Endometrium (tissue), 2 donors: ENCODE data around the gene PTBP2.
"Not testable (repeated sequence)": the region's sequence is repeated elsewhere in the genome, so short reads cannot be mapped to it uniquely, and the experiment has no call there.

Experiments used
- FAIRE-seq: peaks from 2 replicates; lab custom pipeline; 2012; peaks lifted over from hg19 to GRCh38; lab: Jason Lieb, UNC
- donor health status: control.
- donor health status: control.

The PTBP2 gene

DNA sequence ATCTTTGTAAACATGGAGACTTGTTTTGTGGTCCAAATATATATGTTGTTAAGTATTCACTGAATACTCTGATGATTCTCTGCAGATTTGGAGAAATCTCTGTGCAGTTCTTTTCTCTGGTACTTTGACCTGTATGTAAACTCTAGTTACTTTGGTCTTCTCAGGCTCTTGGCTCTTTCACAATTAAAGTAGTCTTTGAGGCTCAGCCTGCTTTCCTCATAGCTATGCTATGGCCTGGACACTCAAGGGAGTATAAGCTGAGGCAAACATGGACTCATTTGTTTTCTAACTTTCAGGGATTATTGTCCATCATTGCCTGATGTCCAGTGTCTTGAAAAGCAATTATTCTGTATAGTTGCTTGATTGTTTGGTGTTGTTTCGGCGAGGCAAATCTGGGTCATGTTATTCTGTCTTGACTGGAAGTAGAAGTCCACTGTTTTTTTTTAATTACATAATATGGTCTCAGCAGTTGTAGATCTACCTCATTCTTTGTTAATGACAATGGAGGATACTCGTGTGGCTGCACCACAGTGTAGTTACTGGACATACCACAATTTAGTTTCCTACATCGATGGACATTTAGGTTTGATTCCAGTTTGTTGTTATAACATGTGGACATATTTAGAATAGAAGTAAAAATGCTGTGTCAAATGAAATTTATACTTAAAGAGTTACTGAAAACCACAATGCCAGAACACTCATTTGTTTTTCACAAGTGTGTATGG lies 9.2 kb downstream of the PTBP2 start:
- no peak for FAIRE-seq

GRCh38 chr1:96741335-96741734 lies 19.8 kb downstream of the PTBP2 start:
- FAIRE-seq, result no peak

DNA sequence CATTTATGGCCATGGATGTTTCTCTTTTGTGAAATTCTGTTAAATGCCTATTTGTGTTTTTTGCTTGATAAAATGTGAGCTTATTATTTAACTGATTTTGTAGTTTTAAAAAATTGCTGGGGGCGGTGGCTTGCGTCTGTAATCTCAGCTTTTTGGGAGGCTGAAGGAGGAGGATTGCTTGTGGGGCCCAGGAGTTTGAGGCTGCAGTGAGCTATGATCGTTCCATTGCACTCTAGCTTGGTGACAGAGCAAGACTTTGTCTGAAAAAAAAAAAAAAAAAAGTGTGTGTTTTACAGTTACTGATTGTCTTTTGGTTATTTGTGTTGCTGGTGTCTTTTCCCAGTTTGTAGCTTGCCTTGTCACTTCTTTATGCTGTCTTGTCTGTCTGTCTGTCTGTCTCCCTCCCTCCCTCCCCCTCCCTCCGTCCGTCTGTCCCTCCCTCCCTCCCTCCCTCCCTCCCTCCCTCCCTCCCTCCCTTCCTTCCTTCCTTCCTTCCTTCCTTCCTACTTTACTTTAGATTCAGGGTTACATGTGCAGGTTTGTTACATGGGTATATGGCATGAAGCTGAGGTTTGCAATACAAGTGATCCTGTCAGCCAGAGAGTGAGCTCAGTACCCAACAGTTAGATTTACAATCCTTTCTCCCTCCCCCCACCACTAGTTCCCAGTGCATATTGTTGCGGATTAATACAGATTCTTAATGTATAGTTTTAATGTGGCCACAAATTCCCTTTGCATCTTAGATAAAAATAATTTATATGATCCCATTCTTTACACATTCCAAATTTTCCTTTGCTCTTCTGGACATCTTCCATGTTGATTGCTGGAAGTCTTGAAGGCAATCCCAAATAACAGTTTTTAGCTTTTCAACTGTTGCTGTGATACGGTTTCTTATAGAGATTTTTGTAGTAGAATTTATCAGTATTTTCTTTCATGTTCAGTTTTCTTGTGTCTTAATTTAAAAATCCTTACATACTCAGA lies 25.1 kb downstream of the PTBP2 start:
- FAIRE-seq, result no peak

DNA sequence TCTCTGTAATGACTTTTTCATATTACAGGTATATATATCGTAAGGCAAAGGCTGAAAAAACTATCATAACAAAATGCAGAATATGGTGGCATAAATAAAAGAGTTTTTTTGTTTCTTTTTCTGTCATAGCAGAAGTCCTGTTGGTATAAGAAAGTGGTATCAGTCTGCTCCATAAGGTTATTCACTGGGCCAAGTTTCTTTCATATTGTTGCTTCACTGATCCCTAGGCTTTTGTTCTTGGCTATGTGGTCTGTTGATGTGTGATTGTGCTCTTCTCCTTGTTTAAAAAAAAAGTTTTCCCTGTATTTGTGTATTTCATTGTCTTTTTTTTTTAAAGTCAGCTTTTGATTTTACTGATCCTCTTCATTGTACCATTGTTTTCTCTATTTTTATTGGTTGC lies 26.0 kb downstream of the PTBP2 start:
- no peak for FAIRE-seq

DNA sequence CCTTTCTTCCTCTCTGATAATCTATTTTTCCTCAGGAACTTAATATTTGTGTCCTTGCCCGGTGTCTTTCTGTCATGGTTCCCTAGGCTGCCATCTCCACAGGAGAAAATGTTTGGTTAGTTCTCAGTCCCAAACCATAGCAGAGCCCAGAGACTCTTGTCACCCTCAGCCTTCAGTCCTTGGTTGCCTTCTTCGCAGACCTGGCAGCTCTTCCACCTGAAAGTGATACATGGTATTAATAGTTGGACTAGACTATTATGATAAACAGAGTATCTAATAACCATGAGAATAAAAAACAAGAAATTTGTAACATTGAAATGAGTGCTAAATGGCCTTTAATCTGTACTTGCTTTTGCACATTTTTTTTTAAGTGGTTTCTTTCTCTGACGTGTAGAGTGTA lies 26.5 kb downstream of the PTBP2 start:
- no peak for FAIRE-seq

GRCh38 chr1:96749618-96750017 lies 28.0 kb downstream of the PTBP2 start:
- no peak for FAIRE-seq

GRCh38 chr1:96752394-96752793 lies 30.8 kb downstream of the PTBP2 start:
- no peak for FAIRE-seq

DNA sequence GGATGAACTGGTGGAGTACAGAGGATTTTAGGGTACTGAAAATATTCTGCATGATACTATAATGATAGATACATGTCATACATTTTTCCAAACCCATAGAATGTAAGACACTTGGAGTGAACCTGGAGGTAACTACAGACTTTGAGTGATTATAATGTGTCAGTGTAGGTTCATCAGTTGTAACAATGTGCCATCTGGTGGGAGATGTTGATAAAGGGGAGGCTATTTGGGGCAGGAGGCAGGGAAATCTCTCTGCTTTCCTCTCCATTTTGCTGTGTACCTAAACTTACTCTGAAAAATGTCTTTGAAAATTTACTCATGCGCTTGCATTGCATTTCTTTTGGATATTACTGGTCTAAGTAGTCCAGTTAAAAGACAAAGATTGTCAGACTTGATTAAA lies 35.2 kb downstream of the PTBP2 start:
- FAIRE-seq, result no peak

- not testable (repeated sequence) for FAIRE-seq
Measured at GRCh38 chr1:96762586-96762985, 41.0 kb downstream of the PTBP2 start.

- FAIRE-seq, result no peak
Measured at GRCh38 chr1:96763514-96763913, 41.9 kb downstream of the PTBP2 start.

- FAIRE-seq, result no peak
Measured at GRCh38 chr1:96764469-96764868, 42.9 kb downstream of the PTBP2 start.

- FAIRE-seq, result no peak
Measured at GRCh38 chr1:96771847-96772246, 50.3 kb downstream of the PTBP2 start.

- FAIRE-seq, result no peak
Measured at GRCh38 chr1:96772349-96772748, 50.8 kb downstream of the PTBP2 start.

DNA sequence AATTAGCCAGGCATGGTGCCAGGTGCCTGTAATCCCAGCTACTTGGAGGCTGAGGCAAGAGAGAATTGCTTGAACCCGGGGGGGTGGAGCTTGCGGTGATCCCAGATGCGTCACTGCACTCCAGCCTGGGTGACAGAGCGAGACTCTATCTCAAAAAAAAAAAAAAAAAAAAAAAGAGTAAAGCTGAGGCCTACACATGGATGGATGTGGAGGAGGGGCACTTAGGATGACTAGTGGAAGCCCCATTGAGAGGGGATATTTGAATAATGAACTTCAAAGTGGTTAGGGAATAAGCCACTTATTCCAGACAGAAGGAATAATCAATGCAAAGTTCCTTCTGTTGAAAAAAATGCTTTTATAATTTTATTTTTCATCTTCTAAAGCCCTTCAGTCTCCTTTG lies 51.4 kb downstream of the PTBP2 start:
- FAIRE-seq, result no peak

DNA sequence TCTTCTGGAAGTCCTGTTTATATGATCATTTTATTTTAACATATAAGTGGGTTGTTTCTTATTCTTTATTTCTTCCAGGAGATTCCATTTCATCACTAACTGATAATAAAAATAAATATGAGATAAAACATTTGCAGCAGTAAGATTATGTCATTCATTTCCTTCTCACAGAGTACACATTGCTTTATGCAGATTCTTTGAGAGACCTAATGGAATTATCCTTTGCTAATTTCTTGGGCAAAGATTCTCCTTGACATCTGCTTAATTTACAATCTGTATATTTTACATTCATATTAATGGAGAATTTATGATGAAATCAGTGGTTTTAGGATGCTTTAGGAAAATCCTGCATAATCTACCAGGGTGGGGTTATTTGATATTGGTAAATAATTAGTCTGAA lies 60.6 kb downstream of the PTBP2 start:
- no peak for FAIRE-seq

GRCh38 chr1:96782856-96783255 lies 61.3 kb downstream of the PTBP2 start:
- no peak for FAIRE-seq

- FAIRE-seq, result no peak
Measured at GRCh38 chr1:96790599-96790998, 69.0 kb downstream of the PTBP2 start.

- FAIRE-seq, result no peak
Measured at GRCh38 chr1:96792220-96792619, 70.6 kb downstream of the PTBP2 start.

- not testable (repeated sequence) for FAIRE-seq
Measured at GRCh38 chr1:96801696-96802095, 80.1 kb downstream of the PTBP2 start.

- FAIRE-seq, result no peak
Measured at GRCh38 chr1:96804648-96805047, 83.1 kb downstream of the PTBP2 start.

DNA sequence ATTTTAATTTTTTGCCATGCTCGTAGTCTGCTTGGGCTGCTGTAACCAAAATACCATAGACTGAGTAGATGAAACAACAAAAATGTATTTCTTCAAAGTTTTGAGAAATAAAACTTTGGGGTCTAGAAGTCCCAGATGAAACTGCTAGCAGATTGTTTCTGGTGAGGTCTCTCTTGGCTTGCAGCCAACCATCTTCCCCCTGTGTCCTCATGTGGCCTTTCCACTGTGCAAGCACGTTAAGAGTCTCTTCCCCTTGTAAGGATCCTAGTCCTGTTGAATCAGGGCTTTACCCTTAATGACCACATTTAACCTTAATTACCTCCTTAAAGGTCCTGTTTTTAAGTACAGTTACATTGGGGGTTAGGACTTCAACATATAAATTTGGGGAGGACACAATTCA lies 86.6 kb downstream of the PTBP2 start:
- no peak for FAIRE-seq

DNA sequence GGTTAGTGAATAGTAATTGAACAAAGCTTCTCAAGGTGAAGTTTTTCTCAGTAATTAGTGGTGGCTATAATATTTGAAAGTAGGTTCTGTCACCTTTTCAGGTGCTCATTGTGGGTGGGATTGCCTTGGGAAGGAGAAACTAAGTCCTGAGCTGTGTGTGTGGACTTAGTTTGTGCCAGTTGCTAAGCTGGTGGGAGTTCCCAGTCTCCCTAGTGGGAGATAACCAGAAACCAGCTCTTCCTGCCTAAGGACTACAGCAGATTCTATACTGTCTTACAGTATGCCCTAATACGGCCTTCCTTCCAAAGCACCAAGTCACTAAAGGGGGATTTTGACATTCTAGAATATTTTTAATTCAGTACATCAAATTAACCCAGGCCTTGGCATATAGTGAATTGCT lies 94.3 kb downstream of the PTBP2 start:
- FAIRE-seq, result no peak

- no peak for FAIRE-seq
Measured at GRCh38 chr1:96820107-96820506, 98.5 kb downstream of the PTBP2 start.
